Smooth muscle cell (in vitro differentiated cells): ENCODE results near the gene FAM43B. TPM values are rescaled to one million over a fixed set of nuclear protein-coding genes. Genes with fewer than 3 reads are reported as not detected.

Experiments
- DNase-seq: peaks from one replicate; lab custom pipeline; 2025; ENCODE audit not compliant: unreplicated experiment; lab: John Stamatoyannopoulos, UW
- H2AFZ ChIP-seq: fragments of 200-600 bp; sonication (generic); 2 replicates; pipeline ENCODE4 v1.6.0; 2016; ENCODE audit warnings: antibody characterized with exemption, low read depth, mild to moderate bottlenecking
- H3F3A ChIP-seq: fragments of 200-600 bp; sonication (generic); 2 replicates; pipeline ENCODE4 v1.6.0; 2017; ENCODE audit warnings: antibody characterized with exemption, low read depth
- H3K27ac ChIP-seq: fragments of 200-600 bp; sonication (generic); 2 replicates; pipeline ENCODE4 v1.5.1; 2016; ENCODE audit warnings: low read depth, mild to moderate bottlenecking
- H3K27me3 ChIP-seq: fragments of 200-600 bp; sonication (generic); 2 replicates; pipeline ENCODE4 v1.6.1; 2016; ENCODE audit warnings: low read depth, mild to moderate bottlenecking
- H3K36me3 ChIP-seq: fragments of 200-600 bp; sonication (generic); 2 replicates; pipeline ENCODE4 v1.5.1; 2016; ENCODE audit warnings: low read depth
- H3K4me1 ChIP-seq: fragments of 200-600 bp; sonication (generic); 2 replicates; pipeline ENCODE4 v1.5.1; 2016; ENCODE audit warnings: low read depth
- H3K4me2 ChIP-seq: fragments of 200-600 bp; sonication (generic); 2 replicates; pipeline ENCODE4 v1.6.0; 2016; ENCODE audit warnings: mild to moderate bottlenecking
- H3K4me3 ChIP-seq: fragments of 200-600 bp; sonication (generic); 2 replicates; pipeline ENCODE4 v1.5.1; 2016; ENCODE audit warnings: mild to moderate bottlenecking
- H3K79me2 ChIP-seq: fragments of 200-600 bp; sonication (generic); 2 replicates; pipeline ENCODE4 v1.6.0; 2016; ENCODE audit warnings: low read depth, mild to moderate bottlenecking
- H3K9ac ChIP-seq: fragments of 200-600 bp; sonication (generic); 2 replicates; pipeline ENCODE4 v1.6.0; 2016; ENCODE audit warnings: low read depth
- H3K9me3 ChIP-seq: fragments of 200-600 bp; sonication (generic); replicated peaks from 2 replicates; pipeline ENCODE4 v1.5.1; 2016; ENCODE audit warnings: low read depth
- H4K20me1 ChIP-seq: fragments of 200-600 bp; sonication (generic); 2 replicates; pipeline ENCODE4 v1.6.0; 2016; ENCODE audit warnings: low read depth
- WGBS: methylation state at CpG from one replicate; pipeline ENCODE4 v1.1.7; 2016; ENCODE audit warnings: low lambda C conversion rate; 5-methylcytosine and 5-hydroxymethylcytosine counted together
- polyA plus RNA-seq: library from polyadenylated mRNA; unstranded; fragments of >200 nt; fragmentation: Nextera tagmentation; extraction: Ambion mirVana; gene quantifications from 2 replicates; pipeline ENCODE4 v1.2.1, GENCODE V29; 2016
- total RNA-seq: library from RNA; depleted of rRNA; stranded (reverse); fragments of >200 nt; gene quantifications from 2 replicates; pipeline ENCODE4 v1.2.3, GENCODE V29; 2014
- TF ChIP-seq, protein P1 (sequence below): fragments of 200-600 bp; sonication (generic); IDR thresholded peaks from 2 replicates; pipeline ENCODE4 v1.5.1; 2017; ENCODE audit warnings: borderline replicate concordance, mild to moderate bottlenecking, antibody characterized with exemption; ENCODE audit not compliant: insufficient read depth, poor library complexity, severe bottlenecking

FAM43B gene
- total and polyA plus RNA-seq, 2 experiments from 2014 or later, result 1.2 to 3.4 TPM

DNA sequence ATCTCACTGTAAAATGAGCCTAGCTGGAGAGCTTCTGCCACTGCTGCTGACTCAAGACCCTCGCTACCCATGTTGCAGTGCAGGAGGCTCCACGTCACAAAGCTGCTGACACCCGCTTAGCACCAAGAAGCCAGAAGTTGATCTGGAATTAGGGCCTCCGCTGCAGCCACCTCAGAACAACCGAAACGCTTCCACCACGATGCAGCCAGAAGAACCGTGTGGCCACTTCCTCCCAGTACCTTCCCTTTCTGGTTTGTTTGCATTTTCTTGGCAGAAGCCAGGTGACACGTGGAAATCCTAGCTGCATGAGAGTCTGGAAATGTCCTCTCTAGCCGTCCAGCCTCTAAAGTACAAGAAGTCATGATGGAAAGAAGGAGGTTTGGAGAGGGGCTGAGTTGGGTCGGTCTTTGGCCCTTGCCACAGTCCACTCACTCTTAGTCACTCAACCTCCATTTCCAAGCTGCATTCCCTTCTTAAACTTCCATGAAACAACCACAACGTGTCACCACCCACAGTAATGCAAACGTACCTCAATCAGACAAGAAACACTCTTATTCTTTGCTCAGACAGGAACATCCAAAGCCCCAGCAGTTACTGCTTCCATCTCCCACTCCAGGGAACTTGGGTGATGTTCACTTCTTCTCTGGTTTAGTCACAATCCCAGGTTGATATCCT, 26.5 kb downstream of the FAM43B start:
- no peak for DNase-seq
- H3K4me3 ChIP-seq, result no peak overlapping the region
- TF ChIP-seq, protein P1, sequence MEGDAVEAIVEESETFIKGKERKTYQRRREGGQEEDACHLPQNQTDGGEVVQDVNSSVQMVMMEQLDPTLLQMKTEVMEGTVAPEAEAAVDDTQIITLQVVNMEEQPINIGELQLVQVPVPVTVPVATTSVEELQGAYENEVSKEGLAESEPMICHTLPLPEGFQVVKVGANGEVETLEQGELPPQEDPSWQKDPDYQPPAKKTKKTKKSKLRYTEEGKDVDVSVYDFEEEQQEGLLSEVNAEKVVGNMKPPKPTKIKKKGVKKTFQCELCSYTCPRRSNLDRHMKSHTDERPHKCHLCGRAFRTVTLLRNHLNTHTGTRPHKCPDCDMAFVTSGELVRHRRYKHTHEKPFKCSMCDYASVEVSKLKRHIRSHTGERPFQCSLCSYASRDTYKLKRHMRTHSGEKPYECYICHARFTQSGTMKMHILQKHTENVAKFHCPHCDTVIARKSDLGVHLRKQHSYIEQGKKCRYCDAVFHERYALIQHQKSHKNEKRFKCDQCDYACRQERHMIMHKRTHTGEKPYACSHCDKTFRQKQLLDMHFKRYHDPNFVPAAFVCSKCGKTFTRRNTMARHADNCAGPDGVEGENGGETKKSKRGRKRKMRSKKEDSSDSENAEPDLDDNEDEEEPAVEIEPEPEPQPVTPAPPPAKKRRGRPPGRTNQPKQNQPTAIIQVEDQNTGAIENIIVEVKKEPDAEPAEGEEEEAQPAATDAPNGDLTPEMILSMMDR, result no peak

DNA sequence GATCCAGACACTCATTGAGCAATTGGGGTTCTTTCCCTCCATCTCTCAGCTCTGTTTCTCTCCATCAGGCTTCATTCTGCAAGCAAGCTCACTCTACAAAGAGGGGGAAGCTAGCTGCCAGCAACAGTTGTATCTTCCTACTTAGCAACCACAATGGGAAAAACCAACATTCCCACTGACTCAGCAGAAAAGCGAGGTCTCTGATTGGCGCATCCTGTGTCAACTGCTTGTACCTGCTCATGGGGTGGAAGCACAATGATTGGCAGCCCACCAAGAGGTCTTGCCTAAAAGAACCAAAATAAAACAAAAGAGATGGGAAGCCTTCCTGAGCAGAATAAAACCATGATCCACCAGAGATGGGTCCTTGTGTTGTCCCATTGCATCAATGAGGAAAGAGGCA, 32.5 kb downstream of the FAM43B start:
- Histone ChIP-seq H3K4me1 (peaks cover 9% of the 10 kb centered on the region), H4K20me1 (no peaks in the 10 kb centered on the region), H3K4me3 (no peak overlapping the region), H3K4me2 (no peak overlapping the region), H3K79me2 (no peaks in the 10 kb centered on the region), H2AFZ (no peak overlapping the region), H3K27me3 (no peaks in the 10 kb centered on the region), H3K36me3 (no peaks in the 10 kb centered on the region), H3K9me3 (no peaks in the 10 kb centered on the region), H3K27ac (no peak overlapping the region), H3K9ac (no peak overlapping the region), H3F3A (no peaks in the 10 kb centered on the region)
- TF ChIP-seq, protein P1, result no peak
- DNase-seq, result no peak
- 78% methylated on average over 2 of the region's 2 CpGs for WGBS

More for the DNA sequence above, 26.5 kb downstream of the FAM43B start:
- 75% methylated on average over 13 of the region's 13 CpGs for WGBS
- no peaks in the 10 kb centered on the region for H3K36me3 ChIP-seq
- no peak overlapping the region for H2AFZ ChIP-seq
- H3F3A ChIP-seq, result no peaks in the 10 kb centered on the region
- H3K27me3 ChIP-seq, result peaks cover 11% of the 10 kb centered on the region
- H4K20me1 ChIP-seq, result no peaks in the 10 kb centered on the region
- H3K4me1 ChIP-seq, result no peaks in the 10 kb centered on the region
- H3K4me2 ChIP-seq, result no peak overlapping the region
- no peaks in the 10 kb centered on the region for H3K79me2 ChIP-seq
- no peak overlapping the region for H3K9ac ChIP-seq
- no peaks in the 10 kb centered on the region for H3K9me3 ChIP-seq
- H3K27ac ChIP-seq, result no peak overlapping the region

DNA sequence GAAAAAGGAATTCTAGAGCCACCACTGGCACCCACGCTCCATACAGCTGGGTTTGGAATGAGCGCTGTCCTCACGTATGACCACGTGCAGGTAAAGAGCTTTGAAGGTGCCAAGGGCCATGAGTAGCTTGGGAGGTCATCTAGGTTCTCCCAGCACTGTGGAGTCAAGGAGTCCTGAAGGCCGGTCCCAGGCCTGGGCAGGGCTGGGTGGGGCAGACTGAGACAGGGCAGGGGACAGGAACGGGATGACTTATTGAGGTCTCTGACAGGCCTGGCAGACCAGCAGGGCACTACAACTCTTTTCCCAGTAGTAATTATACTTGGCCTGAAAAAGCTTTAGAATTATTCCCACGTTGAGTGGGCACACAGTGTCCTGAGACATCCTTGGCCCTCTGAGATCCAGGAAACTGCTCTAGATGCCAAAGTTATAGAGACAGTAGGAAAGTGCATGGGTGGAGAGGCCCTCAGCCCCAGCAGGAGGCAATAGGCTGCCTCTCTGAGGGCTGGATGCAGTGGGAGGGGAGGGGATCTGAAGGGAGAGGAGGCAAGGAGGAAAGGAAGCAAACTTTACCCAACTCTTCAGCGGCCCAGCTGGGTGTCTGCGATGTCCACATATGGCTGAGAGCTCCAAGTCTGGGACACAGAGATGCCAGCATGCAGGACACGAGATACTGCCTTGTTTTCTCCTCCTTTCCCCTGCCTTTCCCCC, 34.7 kb downstream of the FAM43B start:
- TF ChIP-seq, protein P1, result no peak
- Histone ChIP-seq H3F3A (no peaks in the 10 kb centered on the region), H3K36me3 (no peaks in the 10 kb centered on the region), H3K4me2 (no peak overlapping the region), H3K4me3 (no peak overlapping the region), H3K9me3 (no peaks in the 10 kb centered on the region), H3K27me3 (no peaks in the 10 kb centered on the region), H3K79me2 (no peaks in the 10 kb centered on the region), H3K9ac (no peak overlapping the region), H2AFZ (no peak overlapping the region), H4K20me1 (no peaks in the 10 kb centered on the region), H3K4me1 (peaks cover 11% of the 10 kb centered on the region), H3K27ac (no peak overlapping the region)
- DNase-seq, result no peak
- 81% methylated on average over 8 of the region's 10 CpGs for WGBS

DNA sequence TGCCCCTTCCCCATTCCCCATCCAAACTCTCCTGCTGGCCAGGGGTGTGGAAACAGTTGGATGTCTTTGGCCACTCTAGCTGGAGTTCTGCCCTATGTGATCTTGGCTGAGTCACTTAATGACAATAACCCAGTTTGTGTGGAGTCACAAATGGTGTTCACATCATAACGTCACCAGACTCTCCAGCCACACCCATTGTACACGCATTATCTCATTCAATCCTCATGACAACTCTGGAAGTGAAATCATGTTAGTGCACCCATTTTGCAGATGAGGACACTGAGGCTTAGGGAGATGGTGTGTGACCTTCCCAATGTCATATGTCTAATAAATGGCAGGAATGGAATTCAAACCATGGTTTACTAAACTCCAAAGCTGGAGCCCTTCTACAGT, 35.3 kb downstream of the FAM43B start:
- Histone ChIP-seq H3K4me2 (no peak overlapping the region), H3K27me3 (no peaks in the 10 kb centered on the region), H3K36me3 (no peaks in the 10 kb centered on the region), H4K20me1 (no peaks in the 10 kb centered on the region), H3K4me1 (peaks cover 11% of the 10 kb centered on the region), H2AFZ (no peak overlapping the region), H3F3A (no peaks in the 10 kb centered on the region), H3K9ac (no peak overlapping the region), H3K4me3 (no peak overlapping the region), H3K79me2 (no peaks in the 10 kb centered on the region), H3K27ac (no peak overlapping the region), H3K9me3 (no peaks in the 10 kb centered on the region)
- WGBS, result 80% methylated on average over 2 of the region's 2 CpGs
- no peak for DNase-seq
- TF ChIP-seq, protein P1, result no peak
